H1 (cell line): ENCODE measurements around the gene LUM. TPM values are rescaled to one million over a fixed set of nuclear protein-coding genes. Genes with fewer than 3 reads are reported as not detected.

Experiments used
- CTCF ChIA-PET: fragments of 300-600 bp; sonication (Branson Sonifier 250); formaldehyde crosslinking; loops from one replicate; lab custom pipeline; 2021; ENCODE audit not compliant: partially characterized antibody; lab: Charles Lee
- POLR2A ChIA-PET: fragments of 300-600 bp; sonication (Branson Sonifier 250); formaldehyde crosslinking; loops from one replicate; lab custom pipeline; 2021; ENCODE audit warnings: inconsistent platforms; ENCODE audit not compliant: partially characterized antibody; lab: Charles Lee
- DNase-seq, 2 experiments: peaks; one replicate each; pipeline versions ENCODE4 v3.0.0 to v3.0.0-alpha.2; 2010 to 2022; ENCODE audit warnings: low spot score in 2 of 2, low read depth in 1 of 2, mixed read lengths in 1 of 2
- FAIRE-seq: peaks from 2 replicates; lab custom pipeline; 2011; peaks lifted over from hg19 to GRCh38; lab: Jason Lieb, UNC
- H2AFZ ChIP-seq: 2 replicates; pipeline ENCODE4 v1.8.1; 2012; ENCODE audit warnings: low read length, inconsistent platforms
- H2AK5ac ChIP-seq: 2 replicates; pipeline ENCODE4 v1.6.1; 2013; ENCODE audit warnings: low read depth, low read length
- H2BK120ac ChIP-seq: replicated peaks from 2 replicates; pipeline ENCODE3; 2013; ENCODE audit warnings: low read depth, low read length, inconsistent platforms
- H2BK12ac ChIP-seq: 2 replicates; pipeline ENCODE4 v1.6.1; 2013; ENCODE audit warnings: low read depth, low read length
- H2BK15ac ChIP-seq: 2 replicates; pipeline ENCODE4 v1.6.1; 2013; ENCODE audit warnings: low read length
- H2BK20ac ChIP-seq: 2 replicates; pipeline ENCODE4 v1.6.1; 2013; ENCODE audit warnings: low read length
- H2BK5ac ChIP-seq: 2 replicates; pipeline ENCODE4 v1.6.1; 2013; ENCODE audit warnings: low read depth, low read length
- H3K14ac ChIP-seq: 2 replicates; pipeline ENCODE4 v1.6.1; 2013; ENCODE audit warnings: inconsistent platforms; ENCODE audit not compliant: insufficient read length
- H3K18ac ChIP-seq: 2 replicates; pipeline ENCODE4 v1.6.1; 2013; ENCODE audit warnings: low read length; ENCODE audit errors: extremely low read depth
- H3K23ac ChIP-seq: 2 replicates; pipeline ENCODE4 v1.6.1; 2013; ENCODE audit warnings: inconsistent platforms; ENCODE audit not compliant: insufficient read length
- H3K23me2 ChIP-seq: 2 replicates; pipeline ENCODE4 v1.6.1; 2013; ENCODE audit warnings: low read depth, low read length
- H3K27ac ChIP-seq: 2 replicates; pipeline ENCODE4 v1.6.1; 2011; ENCODE audit warnings: low read depth, low read length, inconsistent platforms
- H3K27me3 ChIP-seq, 4 experiments: replicated peaks in 1 of 4; 1 replicate in 1 of 4; 2 replicates in 3 of 4; pipeline versions ENCODE4 v1.6.1 to v1.8.1; 2011 to 2013; ENCODE audit warnings: low read length in 3 of 4, mild to moderate bottlenecking in 3 of 4, inconsistent platforms in 2 of 4, mixed read lengths in 2 of 4, moderate library complexity in 1 of 4; ENCODE audit not compliant: control insufficient read depth in 3 of 4, insufficient read depth in 3 of 4; ENCODE audit errors: extremely low read depth in 1 of 4
- H3K36me3 ChIP-seq, 4 experiments: 2 replicates each; pipeline versions ENCODE4 v1.6.1 to v1.8.1; 2011 to 2013; ENCODE audit warnings: mild to moderate bottlenecking in 4 of 4, low read length in 3 of 4, moderate library complexity in 2 of 4, control low read depth in 1 of 4, inconsistent platforms in 1 of 4; ENCODE audit not compliant: insufficient read depth in 4 of 4, control insufficient read depth in 2 of 4
- H3K4ac ChIP-seq: replicated peaks from 2 replicates; pipeline ENCODE3; 2013; ENCODE audit warnings: low read length, low read depth, mixed read lengths, inconsistent platforms; ENCODE audit not compliant: insufficient read length
- H3K4me1 ChIP-seq, 4 experiments: replicated peaks in 1 of 4; 1 replicate in 1 of 4; 2 replicates in 3 of 4; pipeline versions ENCODE4 v1.6.1 to v1.8.1; 2011 to 2013; ENCODE audit warnings: low read length in 3 of 4, inconsistent platforms in 2 of 4, mixed read lengths in 1 of 4; ENCODE audit not compliant: insufficient read depth in 4 of 4, control insufficient read depth in 3 of 4
- H3K4me2 ChIP-seq, 2 experiments: 2 replicates each; pipeline versions ENCODE4 v1.6.1 to v1.8.1; 2011 to 2013; ENCODE audit warnings: low read depth in 2 of 2, low read length in 2 of 2, control low read depth in 1 of 2, inconsistent platforms in 1 of 2, mild to moderate bottlenecking in 1 of 2; ENCODE audit not compliant: insufficient read depth in 1 of 2
- H3K4me3 ChIP-seq, 4 experiments: fragments of 200-600, 300-600 bp in 1 of 4; sonication (generic), shearing (Covaris generic), sonication (Bioruptor Twin) in 1 of 4; 2 replicates each; pipeline versions ENCODE4 v1.5.1 to v1.8.1; 2011 to 2016; ENCODE audit warnings: low read length in 4 of 4, low read depth in 3 of 4, control low read depth in 2 of 4, inconsistent platforms in 2 of 4, mild to moderate bottlenecking in 2 of 4, mixed read lengths in 1 of 4, moderate library complexity in 1 of 4; ENCODE audit not compliant: insufficient read depth in 2 of 4; ENCODE audit errors: extremely low read depth in 1 of 4
- H3K56ac ChIP-seq: replicated peaks from 2 replicates; pipeline ENCODE3; 2013; ENCODE audit warnings: low read depth, mild to moderate bottlenecking, mixed read lengths, low read length, inconsistent platforms; ENCODE audit not compliant: insufficient read length
- H3K79me1 ChIP-seq: 2 replicates; pipeline ENCODE4 v1.6.1; 2013; ENCODE audit warnings: low read depth, low read length, control low read depth
- H3K79me2 ChIP-seq, 2 experiments: 2 replicates each; pipeline versions ENCODE4 v1.6.1 to v1.8.1; 2012 to 2013; ENCODE audit warnings: low read length in 2 of 2, mild to moderate bottlenecking in 2 of 2, inconsistent platforms in 1 of 2; ENCODE audit not compliant: insufficient read depth in 2 of 2, control insufficient read depth in 1 of 2
- H3K9ac ChIP-seq, 4 experiments: replicated peaks in 1 of 4; 1 replicate in 1 of 4; 2 replicates in 3 of 4; pipeline versions ENCODE4 v1.6.1 to v1.8.1; 2011 to 2013; ENCODE audit warnings: low read depth in 3 of 4, low read length in 3 of 4, control low read depth in 2 of 4, mild to moderate bottlenecking in 2 of 4, moderate library complexity in 2 of 4, inconsistent platforms in 1 of 4; ENCODE audit errors: extremely low read depth in 1 of 4
- H3K9me3 ChIP-seq, 2 experiments: 2 replicates each; pipeline versions ENCODE4 v1.6.1 to v1.8.1; 2012 to 2013; ENCODE audit warnings: mild to moderate bottlenecking in 2 of 2, moderate library complexity in 2 of 2, control low read depth in 1 of 2, inconsistent platforms in 1 of 2, low read depth in 1 of 2, low read length in 1 of 2, mixed read lengths in 1 of 2; ENCODE audit not compliant: insufficient read depth in 2 of 2
- H4K20me1 ChIP-seq, 2 experiments: replicated peaks in 1 of 2; 2 replicates each; pipeline versions ENCODE3 to v1.8.1; 2011 to 2013; ENCODE audit warnings: inconsistent platforms in 2 of 2, low read length in 2 of 2, mild to moderate bottlenecking in 1 of 2; ENCODE audit not compliant: insufficient read depth in 2 of 2, control insufficient read depth in 1 of 2
- H4K5ac ChIP-seq: 2 replicates; pipeline ENCODE4 v1.6.1; 2013; ENCODE audit warnings: low read length, low read depth, mixed read lengths, inconsistent platforms; ENCODE audit not compliant: insufficient read length
- H4K8ac ChIP-seq: 2 replicates; pipeline ENCODE4 v1.8.0; 2013; ENCODE audit warnings: mild to moderate bottlenecking, moderate library complexity, low read length, inconsistent platforms; ENCODE audit not compliant: insufficient read depth; ENCODE audit errors: extremely low read depth
- H4K91ac ChIP-seq: replicated peaks from 2 replicates; pipeline ENCODE3; 2013; ENCODE audit warnings: low read length, mixed read lengths, inconsistent platforms; ENCODE audit not compliant: insufficient read length
- GTF2F1 ChIP-seq: IDR thresholded peaks from 2 replicates; pipeline ENCODE4 v1.6.1; 2012; ENCODE audit warnings: low read depth, low read length, improper control_type of control experiment, borderline replicate concordance
- PHF8 ChIP-seq: fragments of 200-600 bp; sonication (generic); conservative IDR thresholded peaks from 2 replicates; pipeline ENCODE4 v1.7.1; 2012; ENCODE audit warnings: low read depth, mild to moderate bottlenecking, inconsistent platforms, low read length, moderate library complexity
- RFX5 ChIP-seq: IDR thresholded peaks from 2 replicates; pipeline ENCODE4 v1.6.1; 2011; ENCODE audit warnings: low read depth, low read length, improper control_type of control experiment, borderline replicate concordance
- SP2 ChIP-seq: IDR thresholded peaks from 2 replicates; pipeline ENCODE4 v1.6.1; 2012; ENCODE audit warnings: mild to moderate bottlenecking, low read length, inconsistent platforms
- WGBS, 2 experiments: shearing (Covaris generic) in 1 of 2; methylation state at CpG; one replicate each; pipeline versions ENCODE4 v1.1.6 to v1.1.7; 2013 to 2015; ENCODE audit warnings: low lambda C conversion rate in 2 of 2, mixed read lengths in 2 of 2, inconsistent platforms in 1 of 2, low coverage in 1 of 2, missing lambda C conversion rate in 1 of 2; ENCODE audit not compliant: insufficient replicate concordance in 2 of 2, insufficient coverage in 1 of 2, insufficient read length in 1 of 2; ENCODE audit errors: extremely low coverage in 1 of 2, missing lambda C conversion rate in 1 of 2; 5-methylcytosine and 5-hydroxymethylcytosine counted together
- polyA plus RNA-seq, 7 experiments: library from polyadenylated mRNA; depleted of rRNA in 3 of 7; stranded (reverse) in 5 of 7; unstranded in 2 of 7; fragments of >200 nt in 5 of 7; fragments of 200-250 nt in 2 of 7; gene quantifications; 1 replicate in 5 of 7; 2 replicates in 1 of 7; 4 replicates in 1 of 7; pipeline versions ENCODE4 v1.2.1 to v1.2.3, GENCODE V29; 2011 to 2013; ENCODE audit warnings: missing spikeins in 2 of 7, mixed read lengths in 2 of 7
- total RNA-seq: library from RNA; stranded (reverse); fragmentation: NEBNext Ultra II Directional; extraction: Animal tissue kit (Norgen Biotek cat#: 25700); gene quantifications from 2 replicates; pipeline ENCODE4 v1.2.1, GENCODE V29; 2021

Gene LUM
- total and polyA plus RNA-seq, 2 of the 8 experiments (the other 6 are each of a cell fraction or from before 2014, with no cell fraction given), result not detected

DNA sequence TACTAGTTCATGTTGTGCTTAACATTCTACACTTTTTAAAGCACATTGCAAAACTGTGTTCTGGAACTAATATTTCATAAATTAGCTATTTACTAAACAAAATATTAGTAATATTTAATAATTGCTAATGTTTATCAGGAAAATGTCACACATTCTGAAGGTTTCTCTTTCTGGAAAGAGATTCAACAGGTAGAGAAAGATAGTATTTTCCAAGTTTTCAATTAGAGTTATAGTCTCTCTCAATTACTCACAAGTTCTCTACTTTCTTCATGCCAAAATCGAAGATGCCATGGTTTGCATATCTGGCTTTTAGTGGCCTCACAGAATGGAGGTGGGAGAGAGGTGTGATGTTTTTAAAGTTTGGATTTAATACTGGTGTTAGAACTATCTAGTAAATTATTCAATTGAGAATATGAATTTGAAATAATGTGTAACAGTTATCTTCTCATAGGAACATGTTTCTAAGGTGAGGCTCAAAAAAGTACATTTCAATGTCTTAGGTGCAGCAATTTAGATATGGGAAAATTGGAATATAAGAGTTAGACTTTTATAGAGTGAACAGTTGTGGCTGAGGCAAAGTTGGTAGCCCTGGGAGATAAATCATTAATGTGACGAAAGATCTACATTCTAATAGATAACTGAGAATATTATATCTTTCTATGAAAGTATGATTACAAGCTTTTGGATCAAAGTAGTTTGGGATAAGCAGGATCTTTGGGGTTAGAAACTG lies 1.5 kb downstream of the LUM start:
- Histone ChIP-seq H3K27me3 (no peaks in the 10 kb centered on the region), H2BK12ac (no peak overlapping the region), H4K5ac (no peak overlapping the region), H3K23ac (no peak overlapping the region), H3K79me2 (no peaks in the 10 kb centered on the region), H3K18ac (no peak overlapping the region), H2BK15ac (no peak overlapping the region), H3K4me1 (no peaks in the 10 kb centered on the region), H4K8ac (no peak overlapping the region), H3K9ac (no peak overlapping the region), H4K20me1 (no peaks in the 10 kb centered on the region), H3K14ac (no peak overlapping the region), H2BK20ac (no peak overlapping the region), H4K91ac (no peak overlapping the region), H3K56ac (no peak overlapping the region), H2BK120ac (no peak overlapping the region), H3K4me3 (no peak overlapping the region), H3K36me3 (no peaks in the 10 kb centered on the region), H2AK5ac (no peak overlapping the region), H3K9me3 (no peaks in the 10 kb centered on the region), H2BK5ac (no peak overlapping the region), H3K4ac (no peak overlapping the region), H2AFZ (no peak overlapping the region), H3K79me1 (no peaks in the 10 kb centered on the region), H3K27ac (no peak overlapping the region), H3K4me2 (no peak overlapping the region), H3K23me2 (no peaks in the 10 kb centered on the region)
- CTCF ChIA-PET, result interaction anchor here (0.9 to 3.5 kb wide), 18 partner anchors 8 to 245 kb away, joined by 3 to 29 read pairs (median 6); no protein-coding TSS in a partner anchor
- POLR2A ChIA-PET, result no interaction called here
- FAIRE-seq (no peak), DNase-seq (no peak)
- WGBS, 2 experiments, result 88% methylated on average over 2 of the region's 2 CpGs; no CpG with 5 or more reads in 1 of the 2 experiments
- TF ChIP-seq SP2, result no peak
- TF ChIP-seq RFX5, result no peak
- TF ChIP-seq PHF8, result no peak
- no peak for TF ChIP-seq GTF2F1
